OCI-M1 (cell line): Measurements from ENCODE around the gene ARHGEF1.

ENCODE experiments used
- DNase-seq: peaks from one replicate; lab custom pipeline; 2025; lab: John Stamatoyannopoulos, UW

ARHGEF1 gene

DNA sequence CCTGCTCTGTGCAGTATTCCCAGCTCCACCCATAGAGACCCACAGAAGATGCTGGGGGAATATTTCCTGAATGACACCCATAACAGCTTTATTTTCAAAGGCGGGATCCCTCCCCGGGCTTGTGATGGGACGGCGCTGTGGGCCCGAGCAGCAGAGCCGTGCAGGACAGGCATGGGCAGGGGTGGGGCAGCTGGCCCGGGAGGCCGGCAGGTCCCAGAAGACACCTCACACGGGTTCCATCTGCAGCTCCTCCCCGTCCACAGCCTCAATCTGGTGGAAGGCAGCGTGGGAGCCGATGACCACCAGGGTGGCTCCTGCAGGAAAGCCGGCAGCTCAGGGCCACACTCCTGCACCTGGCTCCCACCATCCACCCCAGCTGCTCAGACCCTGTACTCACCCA lies 73.6 kb downstream of the ARHGEF1 start:
- no peak for DNase-seq
